ENCODE results near the gene RRP12. TPM values are rescaled to one million over a fixed set of nuclear protein-coding genes. Genes with fewer than 3 reads are reported as not detected.

Gene RRP12
- total RNA-seq, 2 experiments from 2014 or later = 30.9 to 35.6 TPM

GRCh38 chr10:97384641-97385040 is 16.5 kb downstream of the RRP12 start:
- H3K9me3 Mint-ChIP-seq (ENCODE audit: insufficient read depth) = no peaks in the 10 kb centered on the region

GRCh38 chr10:97384156-97384555 is 17.0 kb downstream of the RRP12 start:
- ChIA-PET CTCF (no interaction called here), POLR2A (no interaction called here)
- Mint-ChIP-seq H3K9me3 (ENCODE audit: insufficient read depth) (no peaks in the 10 kb centered on the region), H3K4me3 (no peak overlapping the region), H3K36me3 (ENCODE audit: low read depth) (peaks cover 10% of the 10 kb centered on the region), H3K4me1 (ENCODE audit: low read depth) (no peaks in the 10 kb centered on the region), H3K27me3 (ENCODE audit: low read depth) (no peaks in the 10 kb centered on the region), H3K27ac (no peak overlapping the region)
- DNase-seq (no peak), ATAC-seq (no peak)

More at GRCh38 chr10:97384641-97385040, 16.5 kb downstream of the RRP12 start:
- Mint-ChIP-seq H3K36me3 (ENCODE audit: low read depth) (peaks cover 10% of the 10 kb centered on the region), H3K4me3 (no peak overlapping the region), H3K27ac (no peak overlapping the region), H3K4me1 (ENCODE audit: low read depth) (no peaks in the 10 kb centered on the region), H3K27me3 (ENCODE audit: low read depth) (no peaks in the 10 kb centered on the region)
- no peak for DNase-seq
- no peak for ATAC-seq
- CTCF ChIA-PET = no interaction called here
- POLR2A ChIA-PET = no interaction called here

DNA sequence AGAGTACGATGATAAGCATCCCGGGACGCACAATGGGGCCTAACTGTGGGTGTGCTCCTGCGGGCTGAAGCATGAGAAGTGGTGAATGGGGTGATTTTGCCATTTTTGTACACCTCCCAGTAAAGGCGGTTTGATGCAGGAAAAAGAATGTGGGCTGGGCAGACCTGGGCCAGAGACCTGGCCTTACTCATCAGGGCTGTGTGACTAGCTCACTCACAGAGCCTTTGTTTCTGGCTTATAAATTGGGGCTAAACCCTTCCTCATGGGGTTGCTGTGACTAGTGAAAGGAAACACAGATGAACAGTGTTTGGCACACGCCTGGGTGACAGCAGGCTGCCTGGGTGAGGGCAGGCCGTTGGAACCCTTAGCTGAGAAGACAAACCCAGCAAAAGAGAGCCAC is 18.0 kb downstream of the RRP12 start:
- H3K36me3 Mint-ChIP-seq (ENCODE audit: low read depth) = peaks cover 4% of the 10 kb centered on the region
- H3K27ac Mint-ChIP-seq = no peak overlapping the region

DNA sequence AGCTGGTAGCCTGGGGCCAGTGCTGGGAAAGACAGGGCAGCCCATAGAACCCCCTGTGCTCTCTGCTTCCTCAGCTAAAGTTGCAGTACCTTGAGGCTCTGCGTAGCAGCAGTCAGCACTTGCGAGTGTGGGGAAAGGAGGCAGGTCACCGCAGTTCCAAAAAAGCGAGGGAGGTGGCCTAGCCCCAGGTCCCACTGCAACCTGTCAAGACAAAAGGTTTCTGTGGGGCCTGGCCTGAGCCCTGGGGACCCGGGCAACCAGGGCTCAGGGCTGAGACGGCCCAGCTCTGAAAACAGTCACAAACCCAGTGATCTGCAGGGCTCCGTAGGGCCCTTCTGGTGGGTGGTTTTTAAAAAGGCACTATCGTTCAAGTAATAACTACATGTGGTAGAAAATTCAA is 19.5 kb downstream of the RRP12 start:
- peaks cover under 1% of the 10 kb centered on the region for H3K4me1 Mint-ChIP-seq (ENCODE audit: low read depth)

More for the DNA sequence above, 18.0 kb downstream of the RRP12 start:
- H3K9me3 Mint-ChIP-seq (ENCODE audit: insufficient read depth) = no peaks in the 10 kb centered on the region
- DNase-seq (no peak), ATAC-seq (no peak)
- no peaks in the 10 kb centered on the region for H3K27me3 Mint-ChIP-seq (ENCODE audit: low read depth)
- H3K4me3 Mint-ChIP-seq = no peak overlapping the region
- POLR2A ChIA-PET = no interaction called here
- CTCF ChIA-PET = no interaction called here
- H3K4me1 Mint-ChIP-seq (ENCODE audit: low read depth) = no peaks in the 10 kb centered on the region

GRCh38 chr10:97380516-97380915 is 20.6 kb downstream of the RRP12 start:
- peaks cover 4% of the 10 kb centered on the region for H3K4me1 Mint-ChIP-seq (ENCODE audit: low read depth)
- no peak overlapping the region for H3K4me3 Mint-ChIP-seq
- H3K27ac Mint-ChIP-seq = no peak overlapping the region
- H3K36me3 Mint-ChIP-seq (ENCODE audit: low read depth) = peaks cover 7% of the 10 kb centered on the region
- no peak for ATAC-seq
- H3K27me3 Mint-ChIP-seq (ENCODE audit: low read depth) = no peaks in the 10 kb centered on the region
- no peak for DNase-seq
- no peaks in the 10 kb centered on the region for H3K9me3 Mint-ChIP-seq (ENCODE audit: insufficient read depth)
- CTCF ChIA-PET = interaction anchor here (1.2 kb wide), 1 partner anchor 23 kb away, joined by 4 read pairs; no protein-coding TSS in a partner anchor
- POLR2A ChIA-PET = no interaction called here

More for the DNA sequence above, 19.5 kb downstream of the RRP12 start:
- POLR2A ChIA-PET = no interaction called here
- CTCF ChIA-PET = interaction anchor here (1.2 kb wide), 1 partner anchor 22 kb away, joined by 4 read pairs; no protein-coding TSS in a partner anchor
- H3K9me3 Mint-ChIP-seq (ENCODE audit: insufficient read depth) = no peaks in the 10 kb centered on the region
- H3K27me3 Mint-ChIP-seq (ENCODE audit: low read depth) = no peaks in the 10 kb centered on the region
- no peak for ATAC-seq
- no peak overlapping the region for H3K4me3 Mint-ChIP-seq
- H3K36me3 Mint-ChIP-seq (ENCODE audit: low read depth) = peaks cover 5% of the 10 kb centered on the region
- H3K27ac Mint-ChIP-seq = no peak overlapping the region
- no peak for DNase-seq

GRCh38 chr10:97378933-97379921 is 21.9 kb downstream of the RRP12 start:
- H3K27me3 Mint-ChIP-seq (ENCODE audit: low read depth) = no peaks in the 10 kb centered on the region
- peaks cover 10% of the 10 kb centered on the region for H3K36me3 Mint-ChIP-seq (ENCODE audit: low read depth)
- peaks cover 4% of the 10 kb centered on the region for H3K4me1 Mint-ChIP-seq (ENCODE audit: low read depth)
- ChIA-PET CTCF (no interaction called here), POLR2A (no interaction called here)
- H3K4me3 Mint-ChIP-seq = no peak overlapping the region
- H3K27ac Mint-ChIP-seq = peak overlapping the region; percentile 30
- ATAC-seq (no peak), DNase-seq (no peak)
- no peaks in the 10 kb centered on the region for H3K9me3 Mint-ChIP-seq (ENCODE audit: insufficient read depth)

GRCh38 chr10:97376413-97376812 is 24.7 kb downstream of the RRP12 start:
- ChIA-PET POLR2A (no interaction called here), CTCF (no interaction called here)
- Mint-ChIP-seq H3K27ac (no peak overlapping the region), H3K9me3 (ENCODE audit: insufficient read depth) (no peaks in the 10 kb centered on the region), H3K36me3 (ENCODE audit: low read depth) (peaks cover 16% of the 10 kb centered on the region), H3K4me1 (ENCODE audit: low read depth) (peaks cover 4% of the 10 kb centered on the region), H3K27me3 (ENCODE audit: low read depth) (no peaks in the 10 kb centered on the region), H3K4me3 (no peak overlapping the region)
- no peak for ATAC-seq
- DNase-seq = no peak

GRCh38 chr10:97373456-97373855 is 27.7 kb downstream of the RRP12 start:
- ChIA-PET CTCF (no interaction called here), POLR2A (interaction anchor here (0.6 kb wide), 1 partner anchor 94 kb away, joined by 3 read pairs; no protein-coding TSS in a partner anchor)
- ATAC-seq (no peak), DNase-seq (no peak)
- Mint-ChIP-seq H3K4me1 (ENCODE audit: low read depth) (peaks cover 4% of the 10 kb centered on the region), H3K27ac (no peak overlapping the region), H3K4me3 (no peak overlapping the region), H3K36me3 (ENCODE audit: low read depth) (peaks cover 25% of the 10 kb centered on the region), H3K9me3 (ENCODE audit: insufficient read depth) (no peaks in the 10 kb centered on the region), H3K27me3 (ENCODE audit: low read depth) (no peaks in the 10 kb centered on the region)

GRCh38 chr10:97372233-97372875 is 28.8 kb downstream of the RRP12 start:
- DNase-seq (no peak), ATAC-seq (no peak)
- H3K4me3 Mint-ChIP-seq = no peak overlapping the region
- no peaks in the 10 kb centered on the region for H3K9me3 Mint-ChIP-seq (ENCODE audit: insufficient read depth)
- H3K27ac Mint-ChIP-seq = no peak overlapping the region
- ChIA-PET POLR2A (no interaction called here), CTCF (interaction anchor here (1.4 kb wide), 1 partner anchor 10 kb away, joined by 3 read pairs; no protein-coding TSS in a partner anchor)
- peaks cover 21% of the 10 kb centered on the region for H3K36me3 Mint-ChIP-seq (ENCODE audit: low read depth)
- peaks cover 4% of the 10 kb centered on the region for H3K4me1 Mint-ChIP-seq (ENCODE audit: low read depth)
- no peaks in the 10 kb centered on the region for H3K27me3 Mint-ChIP-seq (ENCODE audit: low read depth)

DNA sequence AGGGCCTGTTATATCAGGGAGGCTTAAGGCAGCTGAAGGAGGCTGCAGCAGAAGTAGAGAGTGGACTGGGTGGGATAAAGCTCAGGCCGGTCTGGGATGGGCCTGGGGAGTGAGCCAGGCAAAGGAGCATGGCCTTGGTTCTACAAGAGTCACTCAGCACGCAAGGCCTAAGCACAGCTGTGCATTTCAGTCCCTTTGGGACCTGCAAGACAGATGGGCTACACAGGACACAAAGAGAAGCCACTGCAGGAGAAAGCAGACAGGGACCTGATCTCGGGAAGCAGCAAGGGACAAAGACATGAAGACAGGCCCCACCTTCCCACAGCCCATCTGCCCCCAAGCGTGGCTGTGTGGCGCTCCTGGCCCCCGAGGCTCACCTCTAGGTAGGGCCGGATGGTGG is 29.4 kb downstream of the RRP12 start:
- Mint-ChIP-seq H3K4me3 (no peak overlapping the region), H3K36me3 (ENCODE audit: low read depth) (peaks cover 22% of the 10 kb centered on the region), H3K4me1 (ENCODE audit: low read depth) (peaks cover 4% of the 10 kb centered on the region), H3K27ac (no peak overlapping the region), H3K27me3 (ENCODE audit: low read depth) (no peaks in the 10 kb centered on the region), H3K9me3 (ENCODE audit: insufficient read depth) (no peaks in the 10 kb centered on the region)
- CTCF ChIA-PET = interaction anchor here (1.4 kb wide), 1 partner anchor 9 kb away, joined by 3 read pairs; no protein-coding TSS in a partner anchor
- POLR2A ChIA-PET = no interaction called here
- DNase-seq (no peak), ATAC-seq (no peak)

DNA sequence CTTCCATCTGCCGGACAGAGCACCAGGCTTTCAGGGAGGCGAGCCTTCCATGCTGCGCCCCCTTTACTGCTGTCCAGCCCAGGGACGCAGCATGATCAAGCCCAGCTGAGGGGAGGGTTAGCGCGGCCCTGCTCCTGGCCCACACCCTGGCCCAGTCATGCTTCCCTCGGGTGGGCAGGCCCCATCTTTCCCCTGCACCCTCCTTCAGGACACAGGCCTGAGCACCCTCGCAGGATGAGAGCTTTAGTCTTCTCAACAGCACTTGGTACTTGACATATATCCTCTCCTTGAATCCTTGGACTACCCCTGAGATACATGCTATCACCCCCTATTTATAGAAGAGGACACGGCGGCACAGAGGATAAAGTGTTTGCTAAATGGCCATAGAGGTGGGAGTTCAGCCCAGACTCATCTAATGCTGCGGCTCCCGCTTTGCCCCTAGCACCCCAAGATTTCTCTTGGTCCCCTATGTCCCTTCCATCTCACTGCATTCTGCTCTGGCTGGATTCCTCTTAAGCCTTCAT is 34.0 kb downstream of the RRP12 start:
- no peaks in the 10 kb centered on the region for H3K4me1 Mint-ChIP-seq (ENCODE audit: low read depth)
- no peaks in the 10 kb centered on the region for H3K27me3 Mint-ChIP-seq (ENCODE audit: low read depth)
- H3K9me3 Mint-ChIP-seq (ENCODE audit: insufficient read depth) = no peaks in the 10 kb centered on the region
- no peak overlapping the region for H3K4me3 Mint-ChIP-seq
- ChIA-PET CTCF (no interaction called here), POLR2A (interaction anchor here (0.9 kb wide), 1 partner anchor 12 kb away, joined by 3 read pairs; no protein-coding TSS in a partner anchor)
- DNase-seq = no peak
- no peak for ATAC-seq
- H3K36me3 Mint-ChIP-seq (ENCODE audit: low read depth) = peaks cover 26% of the 10 kb centered on the region
- H3K27ac Mint-ChIP-seq = no peak overlapping the region

DNA sequence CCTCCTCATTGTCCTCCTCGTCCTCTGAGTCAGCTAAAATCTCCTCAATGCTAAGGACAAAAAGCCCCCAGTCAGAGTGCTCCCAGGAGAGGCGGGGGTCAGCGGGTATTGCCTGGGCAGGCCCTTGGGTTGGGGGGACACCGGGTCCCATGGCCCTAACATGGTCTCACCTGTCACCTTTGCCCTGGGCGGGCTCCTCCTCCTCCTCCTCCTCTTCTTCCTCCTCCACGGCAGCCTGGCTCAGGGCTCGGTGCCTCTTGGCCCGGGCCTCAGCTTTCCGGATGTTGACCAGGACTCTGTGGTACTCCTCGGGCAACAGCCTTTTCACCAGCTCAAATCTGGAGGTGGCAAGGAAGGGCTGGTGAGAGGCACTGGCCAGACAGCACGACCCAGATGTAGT is 34.6 kb downstream of the RRP12 start:
- H3K9me3 Mint-ChIP-seq (ENCODE audit: insufficient read depth) = no peaks in the 10 kb centered on the region

More for the DNA sequence above, 34.6 kb downstream of the RRP12 start:
- ChIA-PET CTCF (interaction anchor here (1.2 kb wide), 1 partner anchor 88 kb away, joined by 3 read pairs; no protein-coding TSS in a partner anchor), POLR2A (interaction anchor here (0.7 to 0.9 kb wide), 2 partner anchors 11 to 236 kb away, joined by 3 to 4 read pairs; no protein-coding TSS in a partner anchor)
- no peak for ATAC-seq
- Mint-ChIP-seq H3K4me3 (no peak overlapping the region), H3K27ac (no peak overlapping the region), H3K27me3 (ENCODE audit: low read depth) (no peaks in the 10 kb centered on the region), H3K36me3 (ENCODE audit: low read depth) (peaks cover 24% of the 10 kb centered on the region), H3K4me1 (ENCODE audit: low read depth) (no peaks in the 10 kb centered on the region)
- DNase-seq = no peak

All from activated CD8-positive, alpha-beta T cell treated with anti-CD3 and anti-CD28 coated beads, Interleukin-2, amount 10 ng/mL, durations not matched to agents 7 days and 5 days (primary cell).